ENCODE data around the gene UGT8. TPM values are rescaled to one million over a fixed set of nuclear protein-coding genes. Genes with fewer than 3 reads are reported as not detected.

The UGT8 gene, protein sequence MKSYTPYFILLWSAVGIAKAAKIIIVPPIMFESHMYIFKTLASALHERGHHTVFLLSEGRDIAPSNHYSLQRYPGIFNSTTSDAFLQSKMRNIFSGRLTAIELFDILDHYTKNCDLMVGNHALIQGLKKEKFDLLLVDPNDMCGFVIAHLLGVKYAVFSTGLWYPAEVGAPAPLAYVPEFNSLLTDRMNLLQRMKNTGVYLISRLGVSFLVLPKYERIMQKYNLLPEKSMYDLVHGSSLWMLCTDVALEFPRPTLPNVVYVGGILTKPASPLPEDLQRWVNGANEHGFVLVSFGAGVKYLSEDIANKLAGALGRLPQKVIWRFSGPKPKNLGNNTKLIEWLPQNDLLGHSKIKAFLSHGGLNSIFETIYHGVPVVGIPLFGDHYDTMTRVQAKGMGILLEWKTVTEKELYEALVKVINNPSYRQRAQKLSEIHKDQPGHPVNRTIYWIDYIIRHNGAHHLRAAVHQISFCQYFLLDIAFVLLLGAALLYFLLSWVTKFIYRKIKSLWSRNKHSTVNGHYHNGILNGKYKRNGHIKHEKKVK
- total RNA-seq = 1 to 10 TPM; 5.6 to 6.9 TPM
- polyA plus RNA-seq (ENCODE audit: insufficient read depth, low read depth, low replicate concordance) = 4.1 TPM
- long read RNA-seq, donor 1 = 0 reads
- long read RNA-seq, donor 2 = 0 reads

DNA sequence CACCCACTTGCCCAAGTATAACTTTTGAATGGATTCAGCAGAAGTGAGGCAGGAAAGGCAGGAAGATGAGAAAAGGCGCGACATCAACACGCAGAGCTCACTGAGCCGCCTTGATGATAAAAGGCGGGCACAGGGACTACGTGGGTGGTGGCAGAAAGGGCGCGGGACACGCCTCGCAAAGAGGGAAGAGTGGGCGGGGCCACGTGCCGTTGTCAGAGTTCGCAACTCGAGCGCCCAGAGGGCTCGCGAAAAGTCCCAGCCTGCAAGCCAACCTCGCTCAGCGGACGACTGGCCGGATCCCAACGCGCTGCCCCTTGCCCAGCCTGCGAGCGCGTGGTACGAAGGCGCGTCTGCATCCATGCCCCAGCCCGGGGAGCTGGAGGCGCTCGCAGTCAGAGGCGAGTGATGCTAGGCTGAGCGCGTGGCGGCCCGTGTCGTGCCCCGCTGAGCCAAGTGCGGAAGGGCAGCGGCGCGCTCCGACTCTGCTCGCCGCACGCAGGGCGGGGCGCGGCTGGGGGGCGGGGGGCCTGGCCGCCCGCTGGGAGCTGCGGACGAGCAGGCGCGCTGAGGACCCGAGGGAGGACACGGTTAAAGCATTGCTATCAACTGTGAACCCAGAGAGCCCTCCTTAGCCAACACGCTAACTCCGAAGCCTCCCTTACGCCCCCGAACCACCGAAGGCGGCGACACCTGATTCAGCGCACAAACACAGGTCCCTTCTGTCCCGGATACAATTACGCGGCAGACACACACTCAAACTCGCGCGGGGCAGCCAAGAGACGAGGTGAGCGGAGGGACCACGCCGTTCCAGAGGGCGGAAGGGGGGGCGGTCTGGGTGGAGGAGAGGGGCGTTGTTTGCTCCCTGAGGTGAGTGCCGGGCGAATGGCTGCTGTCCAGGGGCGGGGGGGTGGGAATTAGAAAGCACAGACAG lies at the start of gene UGT8:
Gene UGT8 (plus strand): TSS at position 617 of the 931 bp plus-strand sequence. CDS start 24,074 bp downstream, outside the sequence.
- no peak for TF ChIP-seq POLR2A (IDR thresholded peaks at IDR 0.05)
- TF ChIP-seq, protein P1, sequence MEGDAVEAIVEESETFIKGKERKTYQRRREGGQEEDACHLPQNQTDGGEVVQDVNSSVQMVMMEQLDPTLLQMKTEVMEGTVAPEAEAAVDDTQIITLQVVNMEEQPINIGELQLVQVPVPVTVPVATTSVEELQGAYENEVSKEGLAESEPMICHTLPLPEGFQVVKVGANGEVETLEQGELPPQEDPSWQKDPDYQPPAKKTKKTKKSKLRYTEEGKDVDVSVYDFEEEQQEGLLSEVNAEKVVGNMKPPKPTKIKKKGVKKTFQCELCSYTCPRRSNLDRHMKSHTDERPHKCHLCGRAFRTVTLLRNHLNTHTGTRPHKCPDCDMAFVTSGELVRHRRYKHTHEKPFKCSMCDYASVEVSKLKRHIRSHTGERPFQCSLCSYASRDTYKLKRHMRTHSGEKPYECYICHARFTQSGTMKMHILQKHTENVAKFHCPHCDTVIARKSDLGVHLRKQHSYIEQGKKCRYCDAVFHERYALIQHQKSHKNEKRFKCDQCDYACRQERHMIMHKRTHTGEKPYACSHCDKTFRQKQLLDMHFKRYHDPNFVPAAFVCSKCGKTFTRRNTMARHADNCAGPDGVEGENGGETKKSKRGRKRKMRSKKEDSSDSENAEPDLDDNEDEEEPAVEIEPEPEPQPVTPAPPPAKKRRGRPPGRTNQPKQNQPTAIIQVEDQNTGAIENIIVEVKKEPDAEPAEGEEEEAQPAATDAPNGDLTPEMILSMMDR (IDR thresholded peaks at IDR 0.05) = no peak
- peak; percentile 71 for DNase-seq
- Histone ChIP-seq H3K4me3 (peak within 1 kb of the TSS; percentile 47 to 60), H3K27me3 (no peaks in the 10 kb centered on the region), H3K27ac (peak within 1 kb of the TSS in 1 of 2 donors; percentile 11), H3K9me3 (no peaks in the 10 kb centered on the region), H3K4me1 (peaks cover 4% of the 10 kb centered on the region), H3K36me3 (ENCODE audit: low read depth, missing control alignments) (no peaks in the 10 kb centered on the region)
- intact Hi-C loops (cut with DNase I; ENCODE audit: low total_unique reads) = no loop called here
- WGBS, 2 donors = 1% methylated on average over 18 to 42 of the region's 84 CpGs

DNA sequence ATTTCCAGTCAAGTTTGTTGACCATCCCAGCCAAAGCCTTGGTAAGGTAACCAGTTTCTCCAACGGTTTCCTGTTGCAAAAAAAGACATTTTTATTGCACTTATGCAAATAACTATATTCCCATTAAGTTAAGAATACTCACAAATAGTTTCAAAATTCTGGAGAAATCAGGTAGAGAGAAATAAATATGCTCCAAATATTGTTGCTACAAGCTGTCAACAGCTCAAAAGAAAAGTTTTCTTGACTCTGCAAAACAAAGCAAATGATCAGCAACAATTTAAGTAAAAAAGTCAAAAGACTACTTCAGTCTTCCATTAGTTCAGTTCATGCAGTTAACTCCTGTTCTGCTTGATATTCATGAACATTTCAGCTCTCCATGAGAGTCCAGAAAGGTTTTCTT lies 49.0 kb upstream of the UGT8 start:
- H3K27me3 ChIP-seq = no peaks in the 10 kb centered on the region
- TF ChIP-seq POLR2A (IDR thresholded peaks at IDR 0.05) = no peak
- TF ChIP-seq, protein P1 (IDR thresholded peaks at IDR 0.05) = no peak
- intact Hi-C loops (cut with DNase I; ENCODE audit: low total_unique reads) = no loop called here
- no peak overlapping the region for H3K27ac ChIP-seq
- no peaks in the 10 kb centered on the region for H3K4me1 ChIP-seq
- no peaks in the 10 kb centered on the region for H3K36me3 ChIP-seq (ENCODE audit: low read depth, missing control alignments)
- WGBS, 2 donors = 43 to 50% methylated on average over 1 of the region's 1 CpG
- DNase-seq = no peak
- H3K4me3 ChIP-seq = no peak overlapping the region
- H3K9me3 ChIP-seq = no peaks in the 10 kb centered on the region

DNA sequence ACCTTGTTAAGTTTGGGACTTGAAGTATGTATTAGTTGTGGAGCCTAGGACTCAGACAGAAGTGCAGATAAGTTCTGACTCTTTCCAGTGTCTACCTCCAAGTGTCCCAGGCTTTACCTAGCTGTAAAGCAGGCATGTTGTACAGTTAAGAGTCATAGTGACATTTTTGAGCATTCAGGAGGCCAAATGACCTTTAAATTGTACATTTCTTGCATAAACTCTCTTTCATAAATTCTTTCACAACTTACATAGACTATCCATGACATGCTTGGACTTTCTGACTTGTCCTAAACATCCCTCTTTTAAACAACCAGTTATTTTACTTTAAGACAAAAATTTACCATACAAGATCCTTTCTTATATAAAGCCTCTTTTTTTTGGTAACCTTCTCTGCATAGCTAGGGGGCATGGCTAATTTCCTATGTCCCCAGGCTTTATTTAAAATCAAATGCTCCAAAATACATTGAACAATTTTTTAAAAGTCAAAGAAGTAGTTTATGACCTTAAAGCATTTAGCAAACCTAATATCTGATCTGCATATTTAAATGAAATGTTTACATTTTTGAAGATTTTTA lies 40.1 kb upstream of the UGT8 start:
- DNase-seq = no peak
- Histone ChIP-seq H3K4me3 (no peak overlapping the region), H3K36me3 (ENCODE audit: low read depth, missing control alignments) (no peaks in the 10 kb centered on the region), H3K4me1 (no peaks in the 10 kb centered on the region), H3K9me3 (no peaks in the 10 kb centered on the region), H3K27me3 (no peaks in the 10 kb centered on the region), H3K27ac (no peak overlapping the region)
- no peak for TF ChIP-seq POLR2A (IDR thresholded peaks at IDR 0.05)
- TF ChIP-seq, protein P1 (IDR thresholded peaks at IDR 0.05) = no peak
- intact Hi-C loops (cut with DNase I; ENCODE audit: low total_unique reads) = no loop called here

DNA sequence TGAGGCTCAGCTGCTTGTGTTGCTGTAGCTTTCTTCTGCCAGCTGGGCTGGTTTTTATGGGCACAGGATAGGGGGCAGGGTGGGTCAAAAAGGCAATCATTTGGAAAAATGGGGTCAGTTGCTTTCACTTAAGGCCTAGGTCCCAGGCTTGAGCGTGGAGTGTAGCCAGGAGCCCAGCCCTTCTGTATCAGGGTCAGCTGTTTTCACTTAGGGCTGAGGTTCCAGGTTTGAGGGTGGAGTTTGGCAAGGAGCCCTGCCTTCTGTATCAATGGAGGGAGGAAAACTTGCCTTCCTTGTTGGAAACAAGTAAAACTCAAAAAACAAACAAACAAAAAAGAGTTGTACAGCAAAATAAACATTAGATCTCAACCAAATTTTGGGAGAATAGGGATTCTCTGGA lies 37.0 kb upstream of the UGT8 start:
- Histone ChIP-seq H3K4me3 (no peak overlapping the region), H3K27me3 (no peaks in the 10 kb centered on the region), H3K4me1 (no peaks in the 10 kb centered on the region), H3K27ac (no peak overlapping the region), H3K36me3 (ENCODE audit: low read depth, missing control alignments) (no peaks in the 10 kb centered on the region), H3K9me3 (no peaks in the 10 kb centered on the region)
- TF ChIP-seq, protein P1 (IDR thresholded peaks at IDR 0.05) = no peak
- no peak for TF ChIP-seq POLR2A (IDR thresholded peaks at IDR 0.05)
- 50 to 91% methylated on average over 1 of the region's 1 CpG for WGBS, 2 donors
- no peak for DNase-seq
- intact Hi-C loops (cut with DNase I; ENCODE audit: low total_unique reads) = no loop called here

All from testis (tissue), 5 donors.